ENCODE results near the gene EOGT.

The EOGT gene

DNA sequence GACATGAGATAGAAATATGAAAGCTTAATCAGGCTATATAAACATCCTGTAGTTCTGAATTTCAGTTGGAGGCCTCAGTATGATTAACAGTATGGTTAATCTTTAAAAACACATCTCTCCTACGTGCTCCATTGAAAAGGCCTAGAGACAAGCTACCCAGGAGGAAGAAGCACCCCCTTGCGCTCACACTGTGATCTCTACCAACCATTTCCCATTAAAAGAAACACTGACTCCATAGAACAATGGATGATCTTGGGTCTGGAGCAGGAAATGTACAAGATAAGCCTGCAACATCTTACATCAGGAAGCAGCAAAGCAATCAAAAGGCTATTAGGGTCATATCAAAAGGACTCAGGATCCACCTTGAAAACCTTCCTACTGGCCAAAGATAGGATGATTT lies 3.4 kb upstream of the EOGT start:
- Mint-ChIP-seq H3K36me3 (peaks cover 3 to 16% of the 10 kb centered on the region in 2 donors), H3K4me1 (peaks cover 6 to 19% of the 10 kb centered on the region in 2 donors), H3K4me3 (no peak overlapping the region), H3K27ac (peak overlapping the region; percentile 31), H3K9me3 (no peaks in the 10 kb centered on the region), H3K27me3 (no peaks in the 10 kb centered on the region)
- DNase-seq (no peak), ATAC-seq (replicated peaks) (no peak)

DNA sequence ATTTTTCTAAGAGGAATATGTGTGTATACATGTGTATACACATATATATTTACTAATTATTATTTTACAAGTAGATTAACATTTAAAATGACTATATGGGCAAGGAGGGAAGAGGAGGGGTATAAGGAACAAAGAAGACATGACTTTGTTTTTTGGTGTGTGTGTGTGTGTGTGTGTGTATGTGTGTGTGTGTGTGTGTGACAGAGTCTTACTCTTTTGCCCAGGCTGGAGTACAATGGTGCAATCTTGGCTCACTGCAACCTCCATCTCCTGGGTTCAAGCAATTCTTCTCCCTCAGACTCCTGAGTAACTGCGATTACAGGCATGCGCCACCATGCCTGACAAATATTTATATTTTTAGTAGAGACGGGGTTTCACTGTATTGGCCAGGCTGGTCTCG lies 2.6 kb upstream of the EOGT start:
- Mint-ChIP-seq H3K27me3 (no peaks in the 10 kb centered on the region), H3K27ac (no peak overlapping the region), H3K36me3 (peaks cover 3 to 16% of the 10 kb centered on the region in 2 donors), H3K4me1 (peaks cover 6 to 19% of the 10 kb centered on the region in 2 donors), H3K4me3 (no peak overlapping the region), H3K9me3 (no peaks in the 10 kb centered on the region)
- ATAC-seq (replicated peaks) (no peak), DNase-seq (no peak)

DNA sequence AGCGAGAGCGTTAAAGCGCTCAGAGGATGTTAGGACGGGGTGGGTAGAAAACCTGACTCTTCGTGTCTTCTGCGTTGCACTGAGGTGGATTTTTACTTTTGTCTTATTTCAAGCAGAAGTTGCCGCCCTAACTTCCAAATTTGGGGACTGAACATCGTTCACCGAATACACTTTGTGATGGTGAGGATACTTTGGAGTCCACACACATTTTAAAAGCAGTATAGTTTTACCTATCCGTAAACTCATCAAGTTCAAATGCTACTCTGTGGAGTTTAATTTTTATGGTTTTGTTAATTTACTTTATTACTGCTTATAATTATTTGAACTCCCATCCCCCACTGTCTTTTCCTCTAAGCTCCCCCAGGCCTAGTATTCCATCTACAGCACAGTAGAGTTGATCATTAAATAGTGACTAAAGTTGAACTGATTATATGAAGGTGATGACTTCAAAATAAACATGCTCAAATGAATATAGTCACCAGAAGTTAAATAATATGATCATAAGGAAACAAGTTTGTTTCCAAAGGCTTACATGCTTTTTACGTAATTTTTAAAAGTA lies 617 bp upstream of the EOGT start:
- H3K4me1 Mint-ChIP-seq, result peaks cover 6 to 19% of the 10 kb centered on the region in 2 donors
- DNase-seq, result no peak
- peak overlapping the region; percentile 73 for H3K27ac Mint-ChIP-seq
- no peaks in the 10 kb centered on the region for H3K27me3 Mint-ChIP-seq
- no peaks in the 10 kb centered on the region for H3K9me3 Mint-ChIP-seq
- no peak for ATAC-seq (replicated peaks)
- peak overlapping the region; percentile 82 to 87 for H3K4me3 Mint-ChIP-seq
- peaks cover 3 to 13% of the 10 kb centered on the region in 2 donors for H3K36me3 Mint-ChIP-seq

DNA sequence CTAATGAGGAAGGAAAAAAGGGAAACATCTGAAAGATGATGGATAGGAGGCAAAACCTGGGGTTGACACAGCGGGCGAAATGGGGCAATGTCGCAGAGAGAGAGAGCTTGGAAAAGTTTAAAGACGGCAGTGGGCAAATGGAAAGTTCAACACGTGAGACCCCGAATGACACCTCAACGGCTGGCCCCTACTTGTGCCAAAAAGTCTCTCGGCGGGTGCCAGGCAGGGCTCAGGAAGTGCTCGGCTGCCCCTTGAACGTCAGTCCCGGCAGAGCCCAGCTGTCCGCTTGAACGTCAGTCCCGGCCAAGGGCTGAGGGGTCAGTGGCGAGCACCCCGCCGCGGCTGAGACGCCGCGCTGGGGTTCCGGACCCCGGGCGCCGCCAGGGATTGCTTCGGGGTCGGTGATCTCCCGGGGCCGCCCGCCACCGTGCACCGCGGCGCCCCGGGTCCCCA lies 658 bp downstream of the EOGT start:
- H3K4me1 Mint-ChIP-seq, result peaks cover 6 to 19% of the 10 kb centered on the region in 2 donors
- ATAC-seq (replicated peaks) (peak; percentile 48 to 49), DNase-seq (peak; percentile 23)
- H3K4me3 Mint-ChIP-seq, result peak overlapping the region; percentile 80 to 87
- H3K27me3 Mint-ChIP-seq, result no peaks in the 10 kb centered on the region
- peaks cover 5 to 13% of the 10 kb centered on the region in 2 donors for H3K36me3 Mint-ChIP-seq
- peak overlapping the region; percentile 73 for H3K27ac Mint-ChIP-seq
- no peaks in the 10 kb centered on the region for H3K9me3 Mint-ChIP-seq

DNA sequence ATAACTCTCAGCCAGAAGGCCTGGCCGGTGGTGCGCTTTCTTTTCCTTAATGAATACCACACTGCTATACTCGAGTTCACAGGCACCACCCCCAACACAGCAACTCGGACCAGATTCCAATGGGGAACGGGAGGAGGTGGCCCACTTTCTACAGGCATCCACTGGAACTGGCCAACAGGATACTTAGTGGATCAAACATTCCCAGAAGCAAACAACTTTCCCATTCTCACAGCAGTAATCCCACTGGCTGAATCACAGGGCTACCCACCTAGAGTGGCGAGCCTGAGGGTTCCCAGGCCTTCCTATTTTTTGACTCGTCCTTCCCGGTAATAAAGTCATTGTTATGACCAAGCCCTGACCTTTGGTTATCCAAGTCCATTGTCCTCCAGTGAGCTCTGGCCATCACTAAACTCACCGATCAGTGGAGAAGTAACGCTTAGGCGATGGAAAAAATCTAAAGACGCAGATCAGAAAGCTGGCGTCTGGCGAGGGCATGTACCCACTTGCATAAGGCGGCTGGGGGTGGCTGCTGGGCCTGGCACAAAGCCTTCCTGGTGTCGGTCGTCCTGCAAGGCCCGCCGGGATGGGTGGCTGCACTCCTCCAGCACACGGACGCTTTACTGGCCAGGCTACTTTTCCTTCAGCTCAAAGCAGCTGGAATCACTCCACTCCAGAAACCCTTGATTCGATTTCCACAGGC lies 1.2 kb downstream of the EOGT start:
- DNase-seq (no peak), ATAC-seq (replicated peaks) (no peak)
- Mint-ChIP-seq H3K9me3 (no peaks in the 10 kb centered on the region), H3K36me3 (peaks cover 2 to 7% of the 10 kb centered on the region in 2 donors), H3K4me1 (peaks cover 6 to 19% of the 10 kb centered on the region in 2 donors), H3K27me3 (no peaks in the 10 kb centered on the region), H3K4me3 (peak overlapping the region; percentile 80 to 87), H3K27ac (peak overlapping the region; percentile 73)

DNA sequence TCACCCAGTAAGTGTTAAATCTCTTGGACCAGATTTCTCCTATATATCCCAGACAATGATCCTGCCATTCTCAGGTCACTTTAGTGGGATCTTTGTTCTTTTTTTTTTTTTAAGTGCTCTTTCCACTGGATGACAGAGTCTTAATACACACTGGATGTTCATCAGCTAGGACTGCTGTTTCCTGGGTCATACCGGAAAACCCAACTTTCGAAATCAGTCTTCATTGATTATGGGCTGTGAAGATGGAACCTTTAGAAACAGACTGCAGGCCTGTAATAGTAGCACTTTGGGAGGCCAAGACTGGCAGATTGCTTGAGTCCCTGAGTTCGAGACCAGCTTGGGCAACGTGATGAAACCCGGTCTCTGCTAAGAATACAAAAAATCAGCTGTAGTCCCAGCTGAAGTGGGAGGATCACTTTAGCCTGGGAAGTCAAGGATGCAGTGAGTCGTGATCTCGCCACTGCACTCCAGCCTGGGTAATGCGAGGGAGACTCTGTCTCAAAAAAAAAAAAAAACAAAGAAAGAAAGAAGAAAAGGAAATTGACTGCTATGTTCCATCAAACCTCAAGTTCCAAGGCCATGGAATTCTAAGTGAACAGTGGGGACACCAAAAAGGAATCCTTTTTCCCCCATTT lies 2.3 kb downstream of the EOGT start:
- peaks cover 4 to 19% of the 10 kb centered on the region in 2 donors for H3K4me1 Mint-ChIP-seq
- H3K36me3 Mint-ChIP-seq, result peaks cover 3 to 6% of the 10 kb centered on the region in 2 donors
- ATAC-seq (replicated peaks), result no peak
- no peak overlapping the region for H3K27ac Mint-ChIP-seq
- no peaks in the 10 kb centered on the region for H3K9me3 Mint-ChIP-seq
- no peaks in the 10 kb centered on the region for H3K27me3 Mint-ChIP-seq
- no peak for DNase-seq
- H3K4me3 Mint-ChIP-seq, result no peak overlapping the region

DNA sequence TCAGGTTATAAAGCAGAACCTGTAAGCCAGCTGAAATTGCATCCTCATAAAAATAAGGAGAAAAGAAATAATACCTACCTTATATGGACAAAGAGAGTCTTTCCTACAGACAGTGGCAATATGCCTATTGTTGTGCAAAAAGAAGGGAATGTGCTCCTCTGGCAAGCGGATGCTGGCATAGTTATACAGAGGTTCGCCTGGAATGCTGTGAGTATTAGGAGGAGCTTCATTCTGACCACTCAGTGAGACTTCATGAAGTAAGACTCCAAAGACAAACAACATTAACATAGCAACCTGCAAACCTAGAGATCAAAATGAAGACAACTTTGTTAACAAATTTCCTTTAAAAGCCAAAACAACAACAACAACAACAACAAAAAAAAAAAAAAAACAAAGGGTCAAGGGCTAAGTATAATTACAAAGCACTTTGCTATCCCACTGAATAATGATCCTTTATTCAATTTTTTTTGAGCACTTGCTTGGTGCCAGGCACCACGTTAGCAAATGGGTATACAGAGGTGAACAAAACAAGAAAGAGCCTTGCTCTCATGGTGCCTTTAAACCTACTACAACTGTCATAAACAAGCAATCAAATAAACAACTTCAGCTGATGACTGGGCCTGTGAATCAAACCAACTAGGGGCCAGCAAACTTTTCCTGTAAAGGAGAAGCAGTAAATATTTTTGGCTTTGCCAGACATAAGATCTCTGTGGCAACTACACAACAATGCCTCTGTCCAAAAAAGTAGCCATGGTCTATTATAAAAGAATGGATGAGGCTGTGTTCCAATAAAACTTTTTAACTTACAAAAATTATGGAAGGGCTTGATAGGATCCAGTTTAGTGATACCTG lies 3.7 kb downstream of the EOGT start:
- Mint-ChIP-seq H3K27me3 (no peaks in the 10 kb centered on the region), H3K27ac (no peak overlapping the region), H3K9me3 (no peaks in the 10 kb centered on the region), H3K4me1 (peaks cover 1 to 13% of the 10 kb centered on the region in 2 donors), H3K36me3 (peaks cover 11 to 17% of the 10 kb centered on the region in 2 donors), H3K4me3 (no peak overlapping the region)
- ATAC-seq (replicated peaks), result no peak
- no peak for DNase-seq

DNA sequence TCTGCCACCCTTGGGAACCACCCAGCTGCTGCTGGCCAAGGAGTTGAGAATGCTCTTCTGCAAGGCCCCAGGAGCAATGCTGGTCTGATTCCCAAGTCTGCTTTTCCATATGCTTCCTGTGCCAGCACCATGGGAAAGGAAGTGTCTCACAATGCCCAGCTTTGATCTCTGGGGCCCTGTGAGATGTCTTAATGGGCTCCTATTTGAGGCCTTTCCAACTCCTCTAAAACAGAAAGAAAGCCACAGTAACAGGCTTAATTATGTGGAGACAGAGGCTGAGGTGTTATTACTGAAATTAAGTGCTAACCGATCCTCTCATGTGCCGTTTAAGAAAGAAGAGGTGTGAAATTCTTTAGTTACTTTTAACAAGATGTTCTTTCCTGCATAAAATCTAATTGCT lies 4.5 kb downstream of the EOGT start:
- Mint-ChIP-seq H3K9me3 (no peaks in the 10 kb centered on the region), H3K4me1 (peaks cover 0 to 7% of the 10 kb centered on the region in 2 donors), H3K36me3 (peaks cover 13 to 19% of the 10 kb centered on the region in 2 donors), H3K4me3 (no peak overlapping the region), H3K27me3 (no peaks in the 10 kb centered on the region), H3K27ac (no peak overlapping the region)
- DNase-seq, result no peak
- ATAC-seq (replicated peaks), result no peak

DNA sequence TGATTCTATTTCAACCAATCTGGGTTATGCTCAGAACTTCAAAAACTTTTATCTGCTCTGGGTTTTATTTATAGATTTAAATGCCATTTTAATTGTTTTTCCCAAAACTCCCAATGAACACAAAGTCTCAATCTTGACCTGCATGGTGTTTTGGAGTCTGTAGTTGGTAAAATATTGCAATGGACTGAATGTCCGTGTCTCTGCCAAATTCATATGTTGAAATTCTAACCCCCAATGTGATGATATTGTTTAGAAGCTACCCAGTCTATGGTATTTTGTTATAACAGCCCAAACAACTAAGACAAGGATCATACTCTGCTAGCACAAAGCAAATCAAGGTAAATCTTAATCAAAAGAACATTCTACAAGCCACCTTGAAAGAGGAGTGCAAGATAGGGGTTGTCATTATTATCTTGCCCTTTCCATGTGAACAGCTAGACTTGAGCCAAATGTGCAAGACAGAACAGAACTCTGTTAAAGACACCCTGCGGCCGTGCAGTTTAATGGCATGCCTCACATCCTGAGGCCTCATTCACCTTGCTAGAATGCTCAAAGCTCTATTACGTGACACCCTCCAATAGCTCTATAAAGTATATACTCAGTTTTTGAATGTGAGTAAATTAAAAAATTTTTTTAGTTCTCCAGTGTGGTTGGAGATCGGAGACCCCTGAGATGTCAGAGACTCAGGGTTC lies 7.5 kb downstream of the EOGT start:
- DNase-seq (no peak), ATAC-seq (replicated peaks) (no peak)
- Mint-ChIP-seq H3K9me3 (no peaks in the 10 kb centered on the region), H3K4me1 (no peaks in the 10 kb centered on the region), H3K4me3 (no peak overlapping the region), H3K27me3 (no peaks in the 10 kb centered on the region), H3K27ac (no peak overlapping the region), H3K36me3 (peaks cover 16 to 31% of the 10 kb centered on the region in 2 donors)

DNA sequence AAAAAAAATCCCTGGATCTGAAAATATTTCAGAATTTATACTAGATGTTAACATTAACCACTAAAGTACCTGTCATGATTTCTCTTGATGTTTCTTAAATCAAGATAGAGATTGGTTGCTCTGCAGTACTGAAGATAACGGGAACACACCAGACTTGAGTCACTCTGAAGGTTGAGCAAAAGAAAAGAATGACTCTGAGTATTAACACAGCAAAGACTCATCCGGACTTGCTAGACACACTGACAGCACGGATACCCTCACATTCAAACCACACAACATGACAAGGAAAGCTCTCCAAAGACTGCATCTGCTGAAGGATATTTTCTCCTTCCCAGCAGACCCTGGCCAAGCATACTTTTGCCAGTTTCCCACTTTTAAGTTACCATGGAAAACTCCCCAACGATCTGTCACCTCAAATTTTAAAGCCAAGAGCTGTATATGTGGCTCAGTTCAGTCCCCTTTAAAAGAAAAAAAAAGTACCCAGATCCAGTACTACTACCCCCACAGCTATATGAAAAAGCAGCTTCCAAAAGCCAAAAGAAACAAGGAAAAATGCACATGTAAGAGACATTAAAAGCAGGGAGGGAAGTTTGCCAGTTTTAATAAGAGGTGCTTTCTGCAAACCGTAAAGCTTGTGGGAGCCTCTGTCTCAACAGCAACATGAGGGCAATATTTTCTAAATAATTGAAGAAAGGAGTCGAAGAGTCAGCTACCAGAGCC lies 8.3 kb downstream of the EOGT start:
- no peaks in the 10 kb centered on the region for H3K9me3 Mint-ChIP-seq
- no peaks in the 10 kb centered on the region for H3K4me1 Mint-ChIP-seq
- H3K4me3 Mint-ChIP-seq, result no peak overlapping the region
- ATAC-seq (replicated peaks), result no peak
- H3K27ac Mint-ChIP-seq, result no peak overlapping the region
- H3K36me3 Mint-ChIP-seq, result peaks cover 16 to 31% of the 10 kb centered on the region in 2 donors
- DNase-seq, result no peak
- no peaks in the 10 kb centered on the region for H3K27me3 Mint-ChIP-seq

DNA sequence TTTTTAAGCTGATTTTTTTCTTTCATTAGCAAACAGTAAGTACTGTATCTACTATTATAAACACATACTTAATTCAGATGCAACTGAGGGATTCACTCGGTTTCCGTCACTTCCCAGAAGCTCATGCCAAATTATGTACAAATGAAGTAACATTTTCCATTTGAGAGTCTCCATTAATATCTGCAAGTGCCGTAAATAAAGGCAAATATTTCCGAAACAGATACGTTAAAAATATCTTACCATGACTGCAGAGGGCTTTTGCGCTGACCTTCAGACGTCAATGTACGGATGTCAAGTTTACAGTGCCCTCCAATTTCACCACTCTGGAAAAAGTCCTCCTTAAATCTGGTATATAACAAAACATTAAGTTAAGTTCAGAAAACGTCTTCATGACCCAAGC lies 9.3 kb downstream of the EOGT start:
- Mint-ChIP-seq H3K4me1 (no peaks in the 10 kb centered on the region), H3K27me3 (no peaks in the 10 kb centered on the region), H3K27ac (no peak overlapping the region), H3K9me3 (no peaks in the 10 kb centered on the region), H3K36me3 (peaks cover 16 to 36% of the 10 kb centered on the region in 2 donors), H3K4me3 (no peak overlapping the region)
- ATAC-seq (replicated peaks), result no peak
- DNase-seq, result no peak

DNA sequence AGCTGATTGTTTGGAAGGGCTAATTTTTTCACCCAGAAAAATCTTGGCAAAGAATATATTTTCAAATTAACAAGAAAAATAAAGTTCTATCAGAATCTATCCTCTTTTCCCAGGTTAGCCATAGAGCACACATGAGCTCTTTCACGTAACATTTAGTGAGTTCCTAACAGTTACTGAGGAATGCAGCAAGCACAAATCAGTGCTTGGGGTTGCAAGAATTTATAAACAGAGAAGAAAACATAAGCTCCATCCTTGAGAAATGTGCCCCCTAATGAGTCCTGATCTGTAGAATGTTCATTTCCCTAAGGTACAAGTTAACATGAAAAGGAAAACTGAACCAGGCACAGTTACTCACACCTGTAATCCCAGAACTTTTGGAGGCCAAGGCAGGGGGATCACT lies 13.9 kb downstream of the EOGT start:
- Mint-ChIP-seq H3K4me1 (no peaks in the 10 kb centered on the region), H3K9me3 (no peaks in the 10 kb centered on the region), H3K4me3 (no peak overlapping the region), H3K27me3 (no peaks in the 10 kb centered on the region), H3K36me3 (peaks cover 27 to 46% of the 10 kb centered on the region in 2 donors), H3K27ac (no peak overlapping the region)
- DNase-seq (no peak), ATAC-seq (replicated peaks) (no peak)

DNA sequence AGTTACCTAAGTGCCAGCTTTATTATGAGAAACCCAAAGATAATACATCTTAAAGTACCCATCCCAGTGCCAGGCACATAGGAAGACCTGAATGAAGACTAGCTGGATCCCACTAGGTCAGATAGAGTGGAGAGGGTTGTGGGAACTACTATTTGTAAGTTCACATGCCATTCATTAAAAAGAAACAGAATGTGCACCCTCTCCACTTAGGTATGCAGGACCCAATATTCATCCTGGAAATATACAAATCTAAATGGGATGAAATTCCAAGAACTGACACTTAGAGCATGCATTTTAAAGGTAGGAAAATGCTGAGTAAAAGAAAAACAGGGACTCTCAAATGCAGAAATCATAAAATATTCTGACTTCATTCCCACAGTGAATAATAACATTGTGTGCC lies 14.3 kb downstream of the EOGT start:
- peaks cover 27 to 46% of the 10 kb centered on the region in 2 donors for H3K36me3 Mint-ChIP-seq
- no peaks in the 10 kb centered on the region for H3K27me3 Mint-ChIP-seq
- H3K27ac Mint-ChIP-seq, result no peak overlapping the region
- no peak overlapping the region for H3K4me3 Mint-ChIP-seq
- DNase-seq (no peak), ATAC-seq (replicated peaks) (no peak)
- H3K9me3 Mint-ChIP-seq, result no peaks in the 10 kb centered on the region
- H3K4me1 Mint-ChIP-seq, result no peaks in the 10 kb centered on the region

Data from stimulated activated naive B cell treated with anti-CD40 and anti-IgM and Interleukin-4, amounts not matched to agents 10 μg/mL and 1 μg/mL and 100 μg/mL, for 72 hours (primary cell).